Small intestine (tissue), 7 donors: ENCODE data around the gene TLCD3B. TPM values are rescaled to one million over a fixed set of nuclear protein-coding genes. Genes with fewer than 3 reads are reported as not detected.

ENCODE experiments used
- DNase-seq, 2 donors: peaks; one replicate each; pipeline versions ENCODE4 v3.0.0 to v3.0.0-alpha.2; 2013
- FAIRE-seq: peaks from 2 replicates; lab custom pipeline; 2012; peaks lifted over from hg19 to GRCh38; lab: Jason Lieb, UNC
- H3K27ac ChIP-seq, 3 donors: one replicate each; pipeline ENCODE4 v1.5.1; 2013; ENCODE audit warnings: low read length in 2 of 3, mild to moderate bottlenecking in 2 of 3, control low read depth in 1 of 3, inconsistent platforms in 1 of 3, low read depth in 1 of 3, moderate library complexity in 1 of 3
- H3K27me3 ChIP-seq, 3 donors: one replicate each; pipeline ENCODE4 v1.6.1; 2013; ENCODE audit warnings: low read length in 3 of 3, inconsistent platforms in 1 of 3; ENCODE audit not compliant: control insufficient read depth in 3 of 3, insufficient read depth in 3 of 3
- H3K36me3 ChIP-seq, 3 donors: one replicate each; pipeline ENCODE4 v1.6.1; 2013; ENCODE audit warnings: low read length in 3 of 3, inconsistent platforms in 1 of 3, low read depth in 1 of 3, mild to moderate bottlenecking in 1 of 3, moderate library complexity in 1 of 3; ENCODE audit not compliant: control insufficient read depth in 3 of 3, insufficient read depth in 2 of 3
- H3K4me1 ChIP-seq, 3 donors: one replicate each; pipeline ENCODE4 v1.6.1; 2013; ENCODE audit warnings: low read length in 2 of 3, inconsistent platforms in 1 of 3, low read depth in 1 of 3, mild to moderate bottlenecking in 1 of 3, moderate library complexity in 1 of 3; ENCODE audit not compliant: control insufficient read depth in 3 of 3, insufficient read depth in 2 of 3
- H3K4me3 ChIP-seq, 3 donors: one replicate each; pipeline ENCODE4 v1.5.1; 2013; ENCODE audit warnings: low read length in 3 of 3, control low read depth in 1 of 3, inconsistent platforms in 1 of 3, low read depth in 1 of 3, mild to moderate bottlenecking in 1 of 3, moderate library complexity in 1 of 3
- H3K9me3 ChIP-seq, 2 donors: one replicate each; pipeline ENCODE4 v1.6.1; 2013; ENCODE audit warnings: low read depth in 1 of 2, low read length in 1 of 2; ENCODE audit not compliant: control insufficient read depth in 2 of 2, insufficient read depth in 1 of 2
- WGBS, 3 donors: extraction: QIAGEN DNeasy Blood & Tissue Kit; methylation state at CpG; one replicate each; pipeline ENCODE4 v1.1.7; 2013; 5-methylcytosine and 5-hydroxymethylcytosine counted together
- polyA plus RNA-seq, 4 donors: library from polyadenylated mRNA; stranded (reverse) in 3 of 4; unstranded in 1 of 4; fragments of 200-250 nt in 3 of 4; fragments of 120-200 nt in 1 of 4; gene quantifications; one replicate each; pipeline versions ENCODE4 v1.2.1 to v1.2.3, GENCODE V29; 2013
- donor health status: healthy with polysubstance abuse.
- donor health status: control.
- donor health status: control.
- donor health status: Bipolar disorder and iron deficiency.
- donor health status: healthy.

Gene TLCD3B
- polyA plus RNA-seq, 4 donors = 0.47 to 1.4 TPM; not detected in 2

GRCh38 chr16:30007378-30007895 is 23.6 kb downstream of the TLCD3B start:
- 55 to 78% (median 69%) methylated on average over 10 to 11 of the region's 11 CpGs for WGBS, 3 donors
- Histone ChIP-seq H3K27me3 (peaks cover 0 to 31% (median 10%) of the 10 kb centered on the region in 3 donors), H3K27ac (no peak overlapping the region), H3K36me3 (peaks cover 0 to 40% (median 0%) of the 10 kb centered on the region in 3 donors), H3K4me3 (no peak overlapping the region), H3K9me3 (no peaks in the 10 kb centered on the region), H3K4me1 (peaks cover 0 to 28% (median 2%) of the 10 kb centered on the region in 3 donors)
- no peak for FAIRE-seq
- no peak for DNase-seq

GRCh38 chr16:30006659-30007377 is 24.3 kb downstream of the TLCD3B start:
- no peak for FAIRE-seq
- no peak overlapping the region for H3K4me3 ChIP-seq
- H3K4me1 ChIP-seq = peaks cover 0 to 24% (median 2%) of the 10 kb centered on the region in 3 donors
- H3K9me3 ChIP-seq = no peaks in the 10 kb centered on the region
- WGBS, 3 donors = 78 to 87% (median 84%) methylated on average over 34 of the region's 34 CpGs
- no peak overlapping the region for H3K27ac ChIP-seq
- peaks cover 0 to 25% (median 10%) of the 10 kb centered on the region in 3 donors for H3K27me3 ChIP-seq
- peaks cover 0 to 46% (median under 1%) of the 10 kb centered on the region in 3 donors for H3K36me3 ChIP-seq
- no peak for DNase-seq

- DNase-seq (no peak), FAIRE-seq (no peak)
- Histone ChIP-seq H3K9me3 (no peaks in the 10 kb centered on the region), H3K36me3 (peaks cover 0 to 54% (median 4%) of the 10 kb centered on the region in 3 donors), H3K4me1 (peaks cover 0 to 20% (median 2%) of the 10 kb centered on the region in 3 donors), H3K4me3 (no peak overlapping the region), H3K27ac (no peak overlapping the region), H3K27me3 (peaks cover 0 to 18% (median 10%) of the 10 kb centered on the region in 3 donors)
- WGBS, 3 donors = 56 to 82% (median 72%) methylated on average over 12 to 18 of the region's 18 CpGs
Observed at GRCh38 chr16:30006095-30006473, 25.0 kb downstream of the TLCD3B start.

- H3K4me1 ChIP-seq = peaks cover 0 to 18% (median under 1%) of the 10 kb centered on the region in 3 donors
- H3K27me3 ChIP-seq = peaks cover 0 to 15% (median 10%) of the 10 kb centered on the region in 3 donors
- WGBS, 3 donors = 43 to 61% (median 55%) methylated on average over 32 to 35 of the region's 35 CpGs
- DNase-seq (peak; percentile 45 to 46), FAIRE-seq (no peak)
- H3K4me3 ChIP-seq = no peak overlapping the region
- H3K36me3 ChIP-seq = peaks cover 0 to 59% (median 4%) of the 10 kb centered on the region in 3 donors
- H3K9me3 ChIP-seq = no peaks in the 10 kb centered on the region
- no peak overlapping the region for H3K27ac ChIP-seq
Observed at GRCh38 chr16:30005341-30006094, 25.6 kb downstream of the TLCD3B start.

- DNase-seq (peak in 1 of 2 donors; percentile 20), FAIRE-seq (no peak)
- Histone ChIP-seq H3K4me1 (peaks cover 0 to 11% (median 0%) of the 10 kb centered on the region in 3 donors), H3K9me3 (no peaks in the 10 kb centered on the region), H3K27ac (no peak overlapping the region), H3K36me3 (peaks cover 0 to 66% (median 4%) of the 10 kb centered on the region in 3 donors), H3K27me3 (peaks cover 0 to 8% (median 4%) of the 10 kb centered on the region in 3 donors), H3K4me3 (no peak overlapping the region)
- 16 to 43% (median 21%) methylated on average over 7 to 11 of the region's 11 CpGs for WGBS, 3 donors
Observed at GRCh38 chr16:30004811-30005242, 26.2 kb downstream of the TLCD3B start.

GRCh38 chr16:30004424-30004776 is 26.7 kb downstream of the TLCD3B start:
- no peak for FAIRE-seq
- DNase-seq = no peak
- 30 to 70% (median 31%) methylated on average over 18 to 19 of the region's 19 CpGs for WGBS, 3 donors
- H3K27me3 ChIP-seq = peaks cover 0 to 4% (median 4%) of the 10 kb centered on the region in 3 donors
- H3K4me3 ChIP-seq = no peak overlapping the region
- peaks cover 0 to 7% (median 0%) of the 10 kb centered on the region in 3 donors for H3K4me1 ChIP-seq
- peaks cover 0 to 69% (median 4%) of the 10 kb centered on the region in 3 donors for H3K36me3 ChIP-seq
- no peaks in the 10 kb centered on the region for H3K9me3 ChIP-seq
- H3K27ac ChIP-seq = no peak overlapping the region

- Histone ChIP-seq H3K27me3 (no peaks in the 10 kb centered on the region), H3K4me1 (peaks cover 0 to 3% (median 0%) of the 10 kb centered on the region in 3 donors), H3K27ac (no peak overlapping the region), H3K36me3 (peaks cover 0 to 73% (median 4%) of the 10 kb centered on the region in 3 donors), H3K4me3 (no peak overlapping the region), H3K9me3 (no peaks in the 10 kb centered on the region)
- FAIRE-seq (no peak), DNase-seq (no peak)
- 78 to 87% (median 85%) methylated on average over 15 to 17 of the region's 17 CpGs for WGBS, 3 donors
Observed at GRCh38 chr16:30003670-30004423, 27.2 kb downstream of the TLCD3B start.
